SK-N-SH (cell line): ENCODE measurements around the gene PARP8. TPM values are rescaled to one million over a fixed set of nuclear protein-coding genes. Genes with fewer than 3 reads are reported as not detected.

ENCODE experiments used
- CTCF ChIA-PET: fragments of 300-600, 350-600 bp; formaldehyde crosslinking; extraction: SDS; loops from one replicate; lab custom pipeline; 2021; lab: Yijun Ruan, JAX
- POLR2A ChIA-PET: fragments of 350-600 bp; sonication (Branson Sonifier 250); formaldehyde crosslinking; extraction: SDS; loops from one replicate; lab custom pipeline; 2020; ENCODE audit warnings: antibody characterized with exemption, inconsistent platforms; lab: Yijun Ruan, JAX
- DNase-seq: peaks from one replicate; pipeline ENCODE4 v3.0.0; 2012
- H2AFZ ChIP-seq: fragments of 200-600 bp; sonication (generic); 2 replicates; pipeline ENCODE4 v1.8.1; 2016; ENCODE audit warnings: antibody characterized with exemption, mild to moderate bottlenecking, low read depth
- H3F3A ChIP-seq: fragments of 200-600 bp; sonication (generic); replicated peaks from 2 replicates; pipeline ENCODE3; 2016; ENCODE audit warnings: antibody characterized with exemption, mild to moderate bottlenecking; ENCODE audit not compliant: insufficient read depth
- H3K27ac ChIP-seq, 2 experiments: fragments of 200-500 bp in 1 of 2; fragments of 200-600 bp in 1 of 2; sonication (Bioruptor generic) in 1 of 2; sonication (generic), shearing (Covaris generic) in 1 of 2; 2 replicates each; pipeline versions ENCODE4 v1.5.1 to v1.6.1; 2014 to 2016; ENCODE audit warnings: low read depth in 2 of 2, inconsistent platforms in 1 of 2, low read length in 1 of 2, mild to moderate bottlenecking in 1 of 2, mixed read lengths in 1 of 2
- H3K27me3 ChIP-seq: fragments of 200-600 bp; sonication (generic), shearing (Covaris generic); 2 replicates; pipeline ENCODE4 v1.6.1; 2016; ENCODE audit warnings: mixed run types; ENCODE audit not compliant: insufficient read depth
- H3K36me3 ChIP-seq, 2 experiments: fragments of 200-500 bp in 1 of 2; fragments of 200-600 bp in 1 of 2; sonication (Bioruptor generic) in 1 of 2; sonication (generic) in 1 of 2; replicated peaks in 1 of 2; 2 replicates each; pipeline versions ENCODE3 to v1.5.1; 2014 to 2016; ENCODE audit warnings: low read length in 1 of 2, mild to moderate bottlenecking in 1 of 2; ENCODE audit not compliant: insufficient read depth in 2 of 2, control insufficient read depth in 1 of 2
- H3K4me1 ChIP-seq, 2 experiments: fragments of 200-500 bp in 1 of 2; fragments of 200-600 bp in 1 of 2; sonication (Bioruptor generic) in 1 of 2; sonication (generic), shearing (Covaris generic) in 1 of 2; 2 replicates each; pipeline versions ENCODE4 v1.5.1 to v1.6.1; 2014 to 2016; ENCODE audit warnings: low read depth in 1 of 2, low read length in 1 of 2, mixed run types in 1 of 2; ENCODE audit not compliant: insufficient read depth in 2 of 2, control insufficient read depth in 1 of 2
- H3K4me2 ChIP-seq: fragments of 200-600 bp; sonication (generic), shearing (Covaris generic); 2 replicates; pipeline ENCODE4 v1.6.1; 2017; ENCODE audit warnings: mixed run types
- H3K4me3 ChIP-seq, 2 experiments: fragments of 200-500 bp in 1 of 2; fragments of 200-600 bp in 1 of 2; sonication (Bioruptor generic) in 1 of 2; sonication (generic), shearing (Covaris generic) in 1 of 2; 2 replicates each; pipeline versions ENCODE4 v1.5.1 to v1.8.1; 2014 to 2016; ENCODE audit warnings: low read depth in 2 of 2, inconsistent platforms in 1 of 2, low read length in 1 of 2, mild to moderate bottlenecking in 1 of 2, mixed read lengths in 1 of 2, moderate library complexity in 1 of 2
- H3K79me2 ChIP-seq: fragments of 200-600 bp; sonication (generic); 2 replicates; pipeline ENCODE4 v1.8.1; 2017; ENCODE audit warnings: mild to moderate bottlenecking; ENCODE audit not compliant: insufficient read depth
- H3K9ac ChIP-seq: fragments of 200-600 bp; sonication (generic); 2 replicates; pipeline ENCODE4 v1.6.1; 2017; ENCODE audit warnings: mixed run types
- H3K9me2 ChIP-seq: fragments of 200-600 bp; sonication (generic); 2 replicates; pipeline ENCODE4 v1.6.1; 2017; ENCODE audit warnings: mixed run types
- H3K9me3 ChIP-seq: fragments of 200-600 bp; sonication (generic); 2 replicates; pipeline ENCODE4 v1.6.1; 2017; ENCODE audit warnings: mixed run types, mild to moderate bottlenecking, moderate library complexity
- H4K20me1 ChIP-seq: fragments of 200-600 bp; sonication (generic); 2 replicates; pipeline ENCODE4 v1.6.1; 2017; ENCODE audit warnings: mild to moderate bottlenecking, mixed run types; ENCODE audit not compliant: insufficient read depth
- CHD2 ChIP-seq: fragments of 150-350 bp; IDR thresholded peaks from 2 replicates; pipeline ENCODE4 v1.6.1; 2018; ENCODE audit warnings: low read length; ENCODE audit not compliant: partially characterized antibody
- ELF1 ChIP-seq: IDR thresholded peaks from 2 replicates; pipeline ENCODE4 v1.4.0; 2012
- EP300 ChIP-seq, 2 experiments: IDR thresholded peaks; 2 replicates each; pipeline versions ENCODE4 v1.4.0 to v1.6.1; 2012; ENCODE audit warnings: borderline replicate concordance in 1 of 2, low read depth in 1 of 2, low read length in 1 of 2
- FOSL2 ChIP-seq: IDR thresholded peaks from 2 replicates; pipeline ENCODE4 v1.4.0; 2012; ENCODE audit warnings: low read depth, mild to moderate bottlenecking, moderate library complexity, borderline replicate concordance
- FOXJ3 ChIP-seq: sonication (generic); formaldehyde crosslinking; IDR thresholded peaks from 2 replicates; pipeline ENCODE4 v1.5.1; 2020; ENCODE audit warnings: mild to moderate bottlenecking, missing genetic modification reagents
- FOXM1 ChIP-seq: IDR thresholded peaks from 2 replicates; pipeline ENCODE4 v1.4.0; 2012; ENCODE audit warnings: low read depth, mild to moderate bottlenecking
- GABPA ChIP-seq: IDR thresholded peaks from 2 replicates; pipeline ENCODE4 v1.4.0; 2012; ENCODE audit warnings: low read depth, mild to moderate bottlenecking
- JUND ChIP-seq: IDR thresholded peaks from 2 replicates; pipeline ENCODE4 v1.4.0; 2012
- MEF2A ChIP-seq: IDR thresholded peaks from 2 replicates; pipeline ENCODE4 v1.4.0; 2012; ENCODE audit warnings: low read depth, borderline replicate concordance
- MXI1 ChIP-seq: IDR thresholded peaks from 2 replicates; pipeline ENCODE4 v1.6.1; 2012; ENCODE audit warnings: mild to moderate bottlenecking, low read depth, low read length, improper control_type of control experiment
- RAD21 ChIP-seq: IDR thresholded peaks from 2 replicates; pipeline ENCODE4 v1.6.1; 2012; ENCODE audit warnings: mild to moderate bottlenecking, low read length
- RFX5 ChIP-seq: IDR thresholded peaks from 2 replicates; pipeline ENCODE4 v1.6.1; 2012; ENCODE audit warnings: mild to moderate bottlenecking, improper control_type of control experiment, low read length
- TAF1 ChIP-seq: IDR thresholded peaks from 2 replicates; pipeline ENCODE4 v1.6.1; 2012; ENCODE audit warnings: low read depth, mild to moderate bottlenecking, low read length, moderate library complexity, borderline replicate concordance
- WGBS: methylation state at CpG from one replicate; pipeline ENCODE4 v1.1.6; 2017; ENCODE audit warnings: low lambda C conversion rate; 5-methylcytosine and 5-hydroxymethylcytosine counted together
- polyA plus RNA-seq, 3 experiments: library from polyadenylated mRNA; depleted of rRNA; stranded (reverse); fragments of >200 nt; gene quantifications; 2 replicates each; pipeline ENCODE4 v1.2.3, GENCODE V29; 2012
- TF ChIP-seq, protein P1 (sequence below): fragments of 200-600 bp; sonication (generic); IDR thresholded peaks from 2 replicates; pipeline ENCODE4 v1.6.1; 2017; ENCODE audit warnings: antibody characterized with exemption, mild to moderate bottlenecking, moderate library complexity
- TF ChIP-seq, protein P2 (sequence below): IDR thresholded peaks from 2 replicates; pipeline ENCODE4 v1.4.0; 2012; ENCODE audit warnings: low read depth
- TF ChIP-seq, protein P3 (sequence below): IDR thresholded peaks from 2 replicates; pipeline ENCODE4; 2012
- TF ChIP-seq, protein P4 (sequence below): IDR thresholded peaks from 2 replicates; pipeline ENCODE4 v1.4.0; 2012; ENCODE audit warnings: low read depth, borderline replicate concordance
- TF ChIP-seq, protein P5 (sequence below): fragments of 150-350 bp; IDR thresholded peaks from 2 replicates; pipeline ENCODE4 v1.6.1; 2017; ENCODE audit warnings: antibody characterized with exemption, low read length, low read depth, borderline replicate concordance

Gene PARP8
- polyA plus RNA-seq, 1 of the 3 experiments (the other 2 are of a cell fraction): 6.2 TPM

DNA sequence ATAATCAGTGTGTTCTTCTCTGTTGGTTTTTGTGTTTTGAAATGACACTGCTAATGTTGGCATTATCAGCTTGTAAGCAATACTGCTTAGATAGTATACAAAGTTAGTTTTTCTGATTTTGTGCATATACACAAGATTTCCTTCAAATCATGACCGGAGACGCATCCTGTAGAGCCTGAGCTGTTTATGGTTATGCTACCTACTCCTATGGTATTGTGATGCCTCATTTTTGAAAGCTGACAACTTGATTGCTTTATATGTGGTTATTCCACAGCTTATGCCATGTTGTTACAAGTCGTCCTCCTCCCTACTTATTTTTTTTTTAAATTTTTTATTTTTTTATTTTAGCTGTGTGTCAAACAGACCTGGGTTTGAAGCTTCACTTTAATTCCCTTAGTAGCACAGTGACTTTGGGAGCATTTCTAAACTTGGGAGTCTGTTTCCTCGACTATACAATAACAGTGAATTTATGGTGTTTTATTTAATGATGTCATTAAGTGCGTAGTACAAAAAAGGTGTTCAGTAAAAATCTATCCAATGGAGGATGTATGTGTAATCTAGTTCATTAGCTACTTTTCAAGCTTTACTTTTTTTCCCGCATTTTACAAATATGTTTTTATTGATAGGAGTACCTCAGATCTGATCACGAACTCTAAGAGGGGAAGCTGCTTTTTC is 59.5 kb downstream of the PARP8 start:
- Histone ChIP-seq H3F3A (no peaks in the 10 kb centered on the region), H4K20me1 (no peaks in the 10 kb centered on the region; the same call in 1 of the 2 replicates), H3K9ac (no peak overlapping the region), H3K36me3 (no peaks in the 10 kb centered on the region), H3K27me3 (no peaks in the 10 kb centered on the region), H3K4me1 (peaks cover 0 to 4% of the 10 kb centered on the region in 2 experiments; a peak in 2 of 4 replicates), H3K79me2 (0 out of 2 replicates have a peak, but pooled peaks cover 4% of the 10 kb centered on the region), H2AFZ (no peak overlapping the region), H3K4me2 (no peak overlapping the region), H3K9me2 (no peaks in the 10 kb centered on the region), H3K4me3 (no peak overlapping the region), H3K27ac (no peak overlapping the region), H3K9me3 (no peaks in the 10 kb centered on the region)
- 84% methylated on average over 7 of the region's 7 CpGs for WGBS
- POLR2A ChIA-PET: no interaction called here
- CTCF ChIA-PET: no interaction called here
- TF ChIP-seq RFX5 (no peak), FOXM1 (no peak), FOXJ3 (CRISPR knock-in tag) (no peak), TAF1 (no peak), RAD21 (no peak), FOSL2 (no peak), EP300 (IDR thresholded peaks at IDR 0.05; ENCODE audit: borderline replicate concordance in 1 of 2, low read depth in 1 of 2, low read length in 1 of 2) (no peak), MXI1 (no peak), CHD2 (no peak)
- TF ChIP-seq, protein P1, sequence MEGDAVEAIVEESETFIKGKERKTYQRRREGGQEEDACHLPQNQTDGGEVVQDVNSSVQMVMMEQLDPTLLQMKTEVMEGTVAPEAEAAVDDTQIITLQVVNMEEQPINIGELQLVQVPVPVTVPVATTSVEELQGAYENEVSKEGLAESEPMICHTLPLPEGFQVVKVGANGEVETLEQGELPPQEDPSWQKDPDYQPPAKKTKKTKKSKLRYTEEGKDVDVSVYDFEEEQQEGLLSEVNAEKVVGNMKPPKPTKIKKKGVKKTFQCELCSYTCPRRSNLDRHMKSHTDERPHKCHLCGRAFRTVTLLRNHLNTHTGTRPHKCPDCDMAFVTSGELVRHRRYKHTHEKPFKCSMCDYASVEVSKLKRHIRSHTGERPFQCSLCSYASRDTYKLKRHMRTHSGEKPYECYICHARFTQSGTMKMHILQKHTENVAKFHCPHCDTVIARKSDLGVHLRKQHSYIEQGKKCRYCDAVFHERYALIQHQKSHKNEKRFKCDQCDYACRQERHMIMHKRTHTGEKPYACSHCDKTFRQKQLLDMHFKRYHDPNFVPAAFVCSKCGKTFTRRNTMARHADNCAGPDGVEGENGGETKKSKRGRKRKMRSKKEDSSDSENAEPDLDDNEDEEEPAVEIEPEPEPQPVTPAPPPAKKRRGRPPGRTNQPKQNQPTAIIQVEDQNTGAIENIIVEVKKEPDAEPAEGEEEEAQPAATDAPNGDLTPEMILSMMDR: no peak
- TF ChIP-seq, protein P2, sequence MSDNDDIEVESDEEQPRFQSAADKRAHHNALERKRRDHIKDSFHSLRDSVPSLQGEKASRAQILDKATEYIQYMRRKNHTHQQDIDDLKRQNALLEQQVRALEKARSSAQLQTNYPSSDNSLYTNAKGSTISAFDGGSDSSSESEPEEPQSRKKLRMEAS: no peak
- TF ChIP-seq, protein P3, sequence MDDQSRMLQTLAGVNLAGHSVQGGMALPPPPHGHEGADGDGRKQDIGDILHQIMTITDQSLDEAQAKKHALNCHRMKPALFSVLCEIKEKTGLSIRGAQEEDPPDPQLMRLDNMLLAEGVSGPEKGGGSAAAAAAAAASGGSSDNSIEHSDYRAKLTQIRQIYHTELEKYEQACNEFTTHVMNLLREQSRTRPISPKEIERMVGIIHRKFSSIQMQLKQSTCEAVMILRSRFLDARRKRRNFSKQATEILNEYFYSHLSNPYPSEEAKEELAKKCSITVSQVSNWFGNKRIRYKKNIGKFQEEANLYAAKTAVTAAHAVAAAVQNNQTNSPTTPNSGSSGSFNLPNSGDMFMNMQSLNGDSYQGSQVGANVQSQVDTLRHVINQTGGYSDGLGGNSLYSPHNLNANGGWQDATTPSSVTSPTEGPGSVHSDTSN: no peak
- no peak for DNase-seq

DNA sequence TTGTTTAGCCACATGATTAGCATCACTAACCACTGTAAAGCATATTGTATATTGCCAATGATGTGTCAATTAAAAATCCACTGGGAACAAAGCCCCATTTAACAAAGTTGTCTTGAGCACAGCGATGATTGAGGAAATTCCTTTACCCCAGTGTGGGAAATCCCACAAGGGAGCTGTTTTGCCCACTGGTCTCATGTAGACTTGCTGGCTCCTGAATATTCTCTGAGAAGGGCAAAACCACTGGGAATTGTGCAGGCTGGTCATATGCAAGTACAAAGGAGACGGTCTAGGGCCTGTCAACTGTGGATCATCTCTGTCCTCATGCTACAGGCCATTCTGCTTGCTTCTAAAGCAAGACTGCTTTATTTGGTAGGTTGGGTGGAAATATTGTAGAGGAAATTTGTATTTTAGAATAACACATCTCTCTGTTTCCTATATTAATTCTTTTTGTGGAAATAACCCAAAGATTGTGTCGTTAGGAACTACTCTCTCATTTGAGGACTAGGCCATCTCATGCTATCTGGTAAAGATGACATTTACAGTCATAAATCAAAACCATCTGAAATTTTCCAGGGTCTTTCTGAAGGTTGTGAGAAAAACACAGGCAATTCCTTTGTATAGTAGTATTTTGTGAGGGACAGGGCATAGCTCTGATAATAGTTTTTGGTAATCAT is 60.2 kb downstream of the PARP8 start:
- no peak overlapping the region for H3K27ac ChIP-seq
- H3K27me3 ChIP-seq: no peaks in the 10 kb centered on the region
- H2AFZ ChIP-seq: no peak overlapping the region
- H3K36me3 ChIP-seq: no peaks in the 10 kb centered on the region
- CTCF ChIA-PET: interaction anchor here (0.9 to 1.1 kb wide), 2 partner anchors 20 to 24 kb away, joined by 3 read pairs; no protein-coding TSS in a partner anchor
- H4K20me1 ChIP-seq: no peaks in the 10 kb centered on the region; the same call in 1 of the 2 replicates
- H3K4me2 ChIP-seq: no peak overlapping the region
- H3K4me1 ChIP-seq: peaks cover 0 to 4% of the 10 kb centered on the region in 2 experiments; a peak in 2 of 4 replicates
- H3K9ac ChIP-seq: no peak overlapping the region
- H3K4me3 ChIP-seq: no peak overlapping the region
- POLR2A ChIA-PET: interaction anchor here (0.6 kb wide), 1 partner anchor 185 kb away, joined by 8 read pairs; no protein-coding TSS in a partner anchor
- H3F3A ChIP-seq: no peaks in the 10 kb centered on the region
- no peaks in the 10 kb centered on the region for H3K9me2 ChIP-seq
- DNase-seq: no peak
- WGBS: 81% methylated on average over 3 of the region's 3 CpGs
- H3K9me3 ChIP-seq: no peaks in the 10 kb centered on the region
- 0 out of 2 replicates have a peak, but pooled peaks cover 4% of the 10 kb centered on the region for H3K79me2 ChIP-seq
- no peak for TF ChIP-seq JUND
- TF ChIP-seq, protein P3: no peak
- TF ChIP-seq FOXM1: no peak
- TF ChIP-seq, protein P4, sequence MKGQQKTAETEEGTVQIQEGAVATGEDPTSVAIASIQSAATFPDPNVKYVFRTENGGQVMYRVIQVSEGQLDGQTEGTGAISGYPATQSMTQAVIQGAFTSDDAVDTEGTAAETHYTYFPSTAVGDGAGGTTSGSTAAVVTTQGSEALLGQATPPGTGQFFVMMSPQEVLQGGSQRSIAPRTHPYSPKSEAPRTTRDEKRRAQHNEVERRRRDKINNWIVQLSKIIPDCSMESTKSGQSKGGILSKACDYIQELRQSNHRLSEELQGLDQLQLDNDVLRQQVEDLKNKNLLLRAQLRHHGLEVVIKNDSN: no peak
- no peak for TF ChIP-seq RFX5
- no peak for TF ChIP-seq ELF1
- no peak for TF ChIP-seq FOXJ3 (CRISPR knock-in tag)
- TF ChIP-seq GABPA: no peak
- TF ChIP-seq RAD21: no peak
- TF ChIP-seq MEF2A: no peak
- TF ChIP-seq, protein P5, sequence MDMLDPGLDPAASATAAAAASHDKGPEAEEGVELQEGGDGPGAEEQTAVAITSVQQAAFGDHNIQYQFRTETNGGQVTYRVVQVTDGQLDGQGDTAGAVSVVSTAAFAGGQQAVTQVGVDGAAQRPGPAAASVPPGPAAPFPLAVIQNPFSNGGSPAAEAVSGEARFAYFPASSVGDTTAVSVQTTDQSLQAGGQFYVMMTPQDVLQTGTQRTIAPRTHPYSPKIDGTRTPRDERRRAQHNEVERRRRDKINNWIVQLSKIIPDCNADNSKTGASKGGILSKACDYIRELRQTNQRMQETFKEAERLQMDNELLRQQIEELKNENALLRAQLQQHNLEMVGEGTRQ: no peak
- TF ChIP-seq EP300 (IDR thresholded peaks at IDR 0.05; ENCODE audit: borderline replicate concordance in 1 of 2, low read depth in 1 of 2, low read length in 1 of 2): no peak
